Lower lobe of right lung (tissue), 2 donors: Measurements from ENCODE around the gene N4BP2. TPM values are rescaled to one million over a fixed set of nuclear protein-coding genes. Genes with fewer than 3 reads are reported as not detected.
A peak's percentile ranks its signal among the peaks of the same experiment; 100 is the strongest.
"Not testable (repeated sequence)": the region's sequence is repeated elsewhere in the genome, so short reads cannot be mapped to it uniquely, and the experiment has no call there.

Experiments
- ATAC-seq, 2 donors: fragments of 200-7000 bp; cut with Tn5 transposase; one replicate each; pipeline ENCODE4 v1.9.1; 2020 to 2022; ENCODE audit warnings: mild to moderate bottlenecking in 2 of 2, moderate library complexity in 2 of 2
- DNase-seq: peaks from one replicate; pipeline ENCODE4 v3.0.0-alpha.2; 2020
- H3K27ac ChIP-seq: fragments of 200-600 bp; one replicate; pipeline ENCODE4 v1.8.0; 2022
- H3K27me3 ChIP-seq: fragments of 200-600 bp; one replicate; pipeline ENCODE4 v1.8.0; 2022; ENCODE audit warnings: low read depth
- H3K36me3 ChIP-seq: fragments of 200-600 bp; one replicate; pipeline ENCODE4 v1.8.0; 2022; ENCODE audit warnings: mild to moderate bottlenecking
- H3K4me1 ChIP-seq: fragments of 200-600 bp; one replicate; pipeline ENCODE4 v1.8.0; 2022
- H3K4me3 ChIP-seq: fragments of 200-600 bp; one replicate; pipeline ENCODE4 v1.8.0; 2022; ENCODE audit warnings: mild to moderate bottlenecking
- H3K9me3 ChIP-seq: fragments of 200-600 bp; one replicate; pipeline ENCODE4 v1.8.0; 2022
- intact Hi-C: fragments of 100-400 bp; cut with DNase I; formaldehyde crosslinking; loops from one replicate; pipeline ENCODE4 v1.11.0; 2022
- total RNA-seq: library from RNA; stranded (reverse); fragmentation: NEBNext Ultra II Directional; extraction: Animal tissue kit (Norgen Biotek cat#: 25700); gene quantifications from one replicate; pipeline ENCODE4 v1.2.1, GENCODE V29; 2021
- TF ChIP-seq, protein P1 (sequence below): fragments of 200-600 bp; IDR thresholded peaks from one replicate; pipeline ENCODE4 v1.8.0; 2022; ENCODE audit warnings: antibody characterized with exemption, mild to moderate bottlenecking
- donor health status: DM: no; HTN: yes; CAD: no; lungs with severe emphysema.

Gene N4BP2
- total RNA-seq, 1 donor from 2014 or later, result 10.0 TPM

DNA sequence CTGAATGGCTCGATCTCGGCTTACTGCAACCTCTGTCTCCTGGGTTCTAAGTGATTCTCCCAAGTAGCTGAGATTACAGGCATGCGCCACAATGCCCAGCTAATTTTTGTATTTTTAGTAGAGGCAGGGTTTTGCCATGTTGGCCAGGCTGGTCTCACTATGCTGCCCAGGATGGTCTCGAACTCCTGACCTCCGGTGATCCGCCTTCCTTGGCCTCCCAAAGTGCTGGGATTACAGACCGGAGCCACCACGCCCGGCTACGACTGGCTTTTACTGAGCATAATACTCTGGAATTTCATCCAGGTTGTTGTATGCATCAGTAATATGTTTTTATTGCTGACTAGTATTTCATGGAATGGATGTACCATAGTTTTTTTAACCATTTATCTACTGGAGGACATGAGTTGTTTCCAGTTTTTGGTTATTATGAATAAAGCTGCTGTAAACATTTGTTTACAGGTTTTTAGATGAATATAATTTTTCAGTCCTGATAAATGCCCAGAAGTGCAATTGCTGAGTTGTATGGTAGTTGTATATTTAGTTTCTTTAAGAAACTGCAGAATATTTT lies 31.2 kb downstream of the N4BP2 start:
- no peaks in the 10 kb centered on the region for H3K9me3 ChIP-seq
- TF ChIP-seq, protein P1, sequence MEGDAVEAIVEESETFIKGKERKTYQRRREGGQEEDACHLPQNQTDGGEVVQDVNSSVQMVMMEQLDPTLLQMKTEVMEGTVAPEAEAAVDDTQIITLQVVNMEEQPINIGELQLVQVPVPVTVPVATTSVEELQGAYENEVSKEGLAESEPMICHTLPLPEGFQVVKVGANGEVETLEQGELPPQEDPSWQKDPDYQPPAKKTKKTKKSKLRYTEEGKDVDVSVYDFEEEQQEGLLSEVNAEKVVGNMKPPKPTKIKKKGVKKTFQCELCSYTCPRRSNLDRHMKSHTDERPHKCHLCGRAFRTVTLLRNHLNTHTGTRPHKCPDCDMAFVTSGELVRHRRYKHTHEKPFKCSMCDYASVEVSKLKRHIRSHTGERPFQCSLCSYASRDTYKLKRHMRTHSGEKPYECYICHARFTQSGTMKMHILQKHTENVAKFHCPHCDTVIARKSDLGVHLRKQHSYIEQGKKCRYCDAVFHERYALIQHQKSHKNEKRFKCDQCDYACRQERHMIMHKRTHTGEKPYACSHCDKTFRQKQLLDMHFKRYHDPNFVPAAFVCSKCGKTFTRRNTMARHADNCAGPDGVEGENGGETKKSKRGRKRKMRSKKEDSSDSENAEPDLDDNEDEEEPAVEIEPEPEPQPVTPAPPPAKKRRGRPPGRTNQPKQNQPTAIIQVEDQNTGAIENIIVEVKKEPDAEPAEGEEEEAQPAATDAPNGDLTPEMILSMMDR, result no peak
- no peaks in the 10 kb centered on the region for H3K36me3 ChIP-seq
- no peaks in the 10 kb centered on the region for H3K27me3 ChIP-seq
- intact Hi-C loops, result no loop called here
- H3K4me3 ChIP-seq, result no peak overlapping the region
- no peak overlapping the region for H3K27ac ChIP-seq
- no peak for DNase-seq
- no peaks in the 10 kb centered on the region for H3K4me1 ChIP-seq
- no peak for ATAC-seq

DNA sequence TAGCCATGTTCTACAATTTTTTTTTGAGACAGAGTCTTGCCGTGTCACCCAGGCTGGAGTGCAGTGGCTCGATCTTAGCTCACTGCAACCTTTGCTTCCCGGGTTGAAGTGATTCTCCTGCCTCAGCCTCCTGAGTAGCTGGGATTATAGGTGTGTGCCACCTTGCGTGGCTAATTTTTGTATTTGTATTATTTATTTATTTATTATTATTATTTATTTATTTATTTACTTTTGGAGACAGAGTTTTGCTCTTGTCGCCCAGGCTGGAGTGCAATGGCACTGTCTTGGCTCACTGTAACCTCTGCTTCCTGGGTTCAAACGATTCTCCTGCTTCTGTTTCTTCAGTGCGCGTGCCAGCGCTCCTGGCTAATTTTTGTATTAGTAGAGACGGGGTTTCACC lies 36.8 kb downstream of the N4BP2 start:
- H3K9me3 ChIP-seq, H3K4me3 ChIP-seq, H3K4me1 ChIP-seq, H3K27me3 ChIP-seq, H3K27ac ChIP-seq, DNase-seq, H3K36me3 ChIP-seq, ATAC-seq, intact Hi-C loops: not testable (repeated sequence)

DNA sequence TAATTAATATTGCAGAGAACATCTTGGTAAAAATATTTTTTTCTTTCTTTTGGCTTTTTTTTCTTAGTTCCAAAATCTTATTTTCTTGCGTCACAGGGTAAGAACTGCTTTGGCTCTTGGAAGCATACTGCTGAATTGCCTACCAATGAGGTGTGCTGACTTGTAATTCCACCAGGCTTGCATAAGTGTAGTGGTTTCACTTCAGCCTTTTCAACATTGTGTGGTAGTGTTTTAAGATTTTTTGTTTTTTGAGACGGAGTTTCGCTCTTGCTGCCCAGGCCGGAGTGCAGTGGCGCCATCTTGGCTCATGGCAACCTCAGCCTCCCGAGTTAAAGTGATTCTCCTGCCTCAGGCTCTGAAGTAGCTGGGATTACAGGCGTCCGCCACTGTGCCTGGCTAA lies 42.4 kb downstream of the N4BP2 start:
- intact Hi-C loops, result no loop called here
- H3K4me1 ChIP-seq, result no peaks in the 10 kb centered on the region
- no peaks in the 10 kb centered on the region for H3K9me3 ChIP-seq
- DNase-seq (no peak), ATAC-seq (peak in 1 of 2 donors; percentile 23)
- peaks cover 13% of the 10 kb centered on the region for H3K36me3 ChIP-seq
- H3K4me3 ChIP-seq, result no peak overlapping the region
- TF ChIP-seq, protein P1, result no peak
- H3K27ac ChIP-seq, result no peak overlapping the region
- no peaks in the 10 kb centered on the region for H3K27me3 ChIP-seq

DNA sequence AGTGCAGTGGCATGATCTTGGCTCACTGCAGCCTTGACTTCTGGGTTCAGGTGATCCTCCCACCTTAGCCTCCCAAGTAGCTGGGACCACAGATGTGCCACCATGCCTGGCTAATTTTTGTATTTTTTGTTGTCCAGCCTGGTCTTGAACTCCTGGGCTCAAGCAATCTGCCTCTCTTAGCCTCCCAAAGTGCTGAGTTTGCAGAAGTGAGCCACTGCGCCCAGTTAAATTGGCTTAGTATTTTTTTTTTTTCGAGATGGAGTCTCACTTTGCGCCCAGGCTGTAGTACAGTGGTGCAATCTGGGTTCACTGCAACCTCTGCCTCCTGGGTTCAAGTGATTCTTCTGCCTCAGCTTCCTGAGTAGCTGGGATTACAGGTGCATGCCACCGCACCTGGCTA lies 50.5 kb downstream of the N4BP2 start:
- H3K9me3 ChIP-seq, H3K27ac ChIP-seq, DNase-seq, H3K27me3 ChIP-seq, ATAC-seq, H3K4me1 ChIP-seq, intact Hi-C loops, H3K4me3 ChIP-seq: not testable (repeated sequence)
- peaks cover 18% of the 10 kb centered on the region for H3K36me3 ChIP-seq

DNA sequence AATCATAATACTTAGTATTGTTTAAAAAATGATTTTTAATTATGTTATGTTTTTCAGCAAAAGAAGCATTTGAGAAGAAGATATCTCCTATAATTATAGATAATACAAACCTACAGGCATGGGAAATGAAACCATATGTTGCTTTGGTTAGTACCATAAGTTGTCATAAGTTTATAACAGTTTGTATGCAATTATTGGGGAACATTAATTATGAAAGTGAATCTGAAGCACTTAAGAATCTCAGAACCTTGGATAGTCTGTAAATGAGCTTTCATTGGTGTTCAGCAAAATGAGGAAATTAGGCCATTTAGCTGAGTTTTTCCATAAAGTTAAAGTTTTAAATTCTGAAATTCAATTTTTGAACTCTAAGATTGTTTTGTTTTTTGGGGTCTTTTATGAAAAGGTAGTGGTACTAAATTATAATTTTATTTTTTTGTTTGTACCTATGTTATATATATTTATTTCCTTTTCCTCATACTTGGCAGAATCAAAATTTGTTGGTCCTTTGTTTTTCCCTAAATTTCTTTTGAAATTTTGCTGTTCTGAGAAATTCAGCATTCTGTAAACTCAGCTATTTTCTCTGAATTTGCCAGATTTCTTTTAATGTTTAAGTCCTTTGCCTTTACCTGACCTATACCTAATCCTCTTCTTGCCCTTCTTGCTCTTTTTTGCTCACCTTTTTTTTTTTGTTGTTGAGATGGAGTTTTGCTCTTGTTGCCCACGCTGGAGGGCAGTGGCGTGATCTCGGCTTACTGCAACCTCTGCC lies 55.6 kb downstream of the N4BP2 start:
- intact Hi-C loops, result no loop called here
- Histone ChIP-seq H3K27me3 (no peaks in the 10 kb centered on the region), H3K9me3 (no peaks in the 10 kb centered on the region), H3K27ac (no peak overlapping the region), H3K36me3 (peaks cover 10% of the 10 kb centered on the region), H3K4me1 (no peaks in the 10 kb centered on the region), H3K4me3 (no peak overlapping the region)
- ATAC-seq (no peak), DNase-seq (no peak)
- TF ChIP-seq, protein P1, result no peak

DNA sequence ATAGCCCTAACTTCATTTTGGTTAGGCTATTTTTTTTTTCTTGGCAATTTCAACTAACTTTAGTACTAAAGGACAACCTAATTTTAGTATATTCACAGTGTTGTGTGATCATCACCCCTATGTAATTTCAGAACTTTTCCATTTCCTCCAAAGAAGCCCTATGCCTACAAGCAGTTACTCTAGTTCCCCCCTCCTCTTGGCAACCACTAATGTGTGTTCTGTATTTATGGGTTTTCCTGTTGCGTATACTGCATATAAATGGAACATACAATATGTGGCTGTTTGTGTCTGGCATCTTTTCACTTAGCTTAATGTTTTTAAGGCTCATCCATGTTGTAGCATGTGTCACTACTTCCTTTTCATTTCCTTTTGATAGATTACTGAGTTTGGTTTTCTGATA lies 57.6 kb downstream of the N4BP2 start:
- ATAC-seq, result no peak
- DNase-seq, result no peak
- H3K36me3 ChIP-seq, result peaks cover 9% of the 10 kb centered on the region
- H3K27me3 ChIP-seq, result no peaks in the 10 kb centered on the region
- intact Hi-C loops, result no loop called here
- no peak overlapping the region for H3K27ac ChIP-seq
- no peak overlapping the region for H3K4me3 ChIP-seq
- no peaks in the 10 kb centered on the region for H3K9me3 ChIP-seq
- TF ChIP-seq, protein P1, result no peak
- no peaks in the 10 kb centered on the region for H3K4me1 ChIP-seq
